Activated naive CD4-positive, alpha-beta T cell treated with Interleukin-2 at 50 U/mL for 16 hours (primary cell): ENCODE data around the gene NEURL1.
A peak's percentile ranks its signal among the peaks of the same experiment; 100 is the strongest.
"Not testable (repeated sequence)": the region's sequence is repeated elsewhere in the genome, so short reads cannot be mapped to it uniquely, and the experiment has no call there.

Experiments
- DNase-seq: peaks from one replicate; pipeline ENCODE4 v3.0.0-alpha.2; 2020

The NEURL1 gene

DNA sequence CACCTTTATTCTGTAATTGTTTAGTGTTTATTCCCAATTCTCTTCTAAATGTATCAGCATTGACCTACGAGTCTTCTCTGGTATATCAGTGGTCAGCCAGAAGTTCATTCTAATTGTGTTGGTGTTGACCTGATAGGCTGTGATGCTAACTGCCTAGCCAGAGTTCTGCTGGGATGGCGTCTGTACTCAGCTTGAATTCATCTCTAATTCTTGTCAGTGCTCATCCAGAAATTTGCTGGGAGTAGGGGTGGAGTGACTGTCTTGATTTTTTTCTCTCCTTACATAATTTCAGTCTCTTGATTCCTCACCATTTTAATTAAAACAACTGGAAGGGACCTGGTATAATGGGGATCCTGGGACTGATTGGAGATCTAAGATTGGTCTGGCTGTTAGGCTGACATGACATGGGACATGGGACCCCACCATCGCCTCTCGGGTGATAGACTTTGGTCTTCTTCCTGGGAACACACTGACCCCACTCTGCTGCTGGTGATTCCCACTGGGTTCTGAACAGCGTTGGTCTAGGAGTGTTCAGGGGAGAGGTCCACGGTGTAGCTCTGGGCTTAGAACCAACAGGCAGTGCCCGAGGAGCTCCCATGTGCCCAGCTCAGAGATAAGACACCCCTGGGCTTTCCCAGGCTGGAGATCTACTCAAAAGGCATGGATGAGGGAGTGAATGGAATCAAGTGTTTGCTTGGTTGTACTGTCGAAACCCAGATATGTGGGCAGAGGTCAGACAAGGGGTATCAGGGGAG, 3.8 kb downstream of the NEURL1 start:
- no peak for DNase-seq

DNA sequence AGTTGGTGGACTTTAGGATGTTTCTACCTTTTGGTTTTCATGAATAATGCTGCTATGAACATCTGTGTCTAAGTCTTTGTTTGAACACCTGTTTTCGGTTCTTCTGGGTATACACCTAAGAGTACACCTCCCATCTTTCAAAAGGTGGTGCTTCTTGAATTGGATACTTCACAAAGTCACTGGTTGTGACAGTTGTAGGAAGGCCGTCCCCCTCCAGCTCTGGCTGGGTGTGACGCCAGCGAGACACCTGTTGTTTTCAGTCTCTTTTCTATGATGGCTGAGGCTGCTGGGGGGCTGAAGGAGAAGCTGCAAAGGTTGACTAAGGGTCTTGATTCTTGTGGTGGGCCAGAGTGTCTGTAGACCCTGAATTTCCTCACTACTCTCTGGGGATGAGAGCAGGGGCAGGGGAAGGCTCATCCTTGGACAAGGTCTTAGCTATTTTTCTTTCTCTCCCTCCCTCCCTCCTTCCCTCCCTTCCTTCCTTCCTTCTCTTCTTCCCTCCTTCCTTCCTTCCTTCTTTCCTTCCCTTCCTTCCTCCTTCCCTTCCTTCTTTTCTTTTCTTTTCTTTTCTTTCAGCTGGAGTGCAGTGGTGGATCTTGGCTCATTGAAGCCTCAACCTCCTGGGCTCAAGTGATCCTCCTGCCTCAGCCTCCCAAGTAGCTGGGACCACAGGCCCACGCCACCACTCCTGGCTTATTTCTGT, 5.6 kb downstream of the NEURL1 start:
- no peak for DNase-seq

DNA sequence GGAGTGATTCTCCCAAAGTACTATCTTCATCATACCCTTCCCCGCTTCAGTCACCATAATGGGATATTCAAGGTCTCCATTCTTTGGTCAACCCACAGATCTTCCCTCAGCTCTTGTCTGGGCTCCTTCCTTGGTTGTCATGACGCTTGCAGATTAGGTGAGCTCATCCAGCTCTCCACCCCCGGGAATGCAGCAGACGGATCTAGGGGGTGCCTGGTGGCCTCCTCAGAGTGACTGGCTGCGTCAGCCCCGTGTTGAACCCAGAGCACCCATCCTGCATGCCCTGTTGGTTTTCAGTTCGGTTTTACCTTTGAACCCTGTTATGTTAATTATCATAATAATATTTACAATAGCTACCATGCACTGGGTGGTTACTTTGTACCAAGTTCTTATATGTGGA, 6.4 kb downstream of the NEURL1 start:
- DNase-seq = no peak

DNA sequence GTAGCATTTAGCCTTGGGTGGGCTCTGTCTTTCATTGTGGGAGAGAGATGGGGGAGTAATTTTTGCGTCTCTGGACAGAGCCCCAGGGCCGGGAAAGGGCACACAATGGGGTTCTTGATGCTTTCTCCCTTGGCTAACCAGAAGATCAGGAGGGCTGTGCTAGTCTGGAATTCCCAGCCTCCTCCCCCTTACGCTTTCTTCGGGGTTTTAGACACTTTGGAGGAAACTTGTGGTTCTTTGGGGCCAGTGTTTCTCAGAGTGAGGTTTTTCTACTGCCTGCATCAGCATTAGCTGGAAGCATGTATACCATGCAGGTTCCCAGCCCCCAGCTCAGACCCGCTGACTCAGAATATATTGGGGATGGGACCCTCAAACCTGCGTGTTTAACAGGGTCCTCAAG, 7.0 kb downstream of the NEURL1 start:
- DNase-seq = no peak

DNA sequence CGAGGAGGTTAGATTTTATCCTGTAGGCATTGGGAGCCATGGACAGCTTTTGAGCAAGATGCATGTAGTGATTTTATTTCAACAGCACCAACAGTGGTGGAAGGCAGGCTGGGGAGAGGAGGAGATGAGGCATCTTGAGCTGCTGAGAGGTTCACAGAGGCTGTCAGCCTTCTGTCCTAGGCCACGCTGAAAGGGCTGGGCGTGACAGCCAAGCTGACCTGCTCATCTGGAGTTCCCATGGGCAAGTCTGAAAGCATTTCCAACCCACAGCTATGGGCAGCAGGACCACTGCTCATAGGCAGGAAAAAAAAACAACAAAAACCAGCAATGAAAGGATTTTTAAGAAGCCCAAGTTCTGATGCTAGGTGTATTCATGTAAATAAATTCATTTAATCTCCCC, 7.7 kb downstream of the NEURL1 start:
- DNase-seq = no peak

DNA sequence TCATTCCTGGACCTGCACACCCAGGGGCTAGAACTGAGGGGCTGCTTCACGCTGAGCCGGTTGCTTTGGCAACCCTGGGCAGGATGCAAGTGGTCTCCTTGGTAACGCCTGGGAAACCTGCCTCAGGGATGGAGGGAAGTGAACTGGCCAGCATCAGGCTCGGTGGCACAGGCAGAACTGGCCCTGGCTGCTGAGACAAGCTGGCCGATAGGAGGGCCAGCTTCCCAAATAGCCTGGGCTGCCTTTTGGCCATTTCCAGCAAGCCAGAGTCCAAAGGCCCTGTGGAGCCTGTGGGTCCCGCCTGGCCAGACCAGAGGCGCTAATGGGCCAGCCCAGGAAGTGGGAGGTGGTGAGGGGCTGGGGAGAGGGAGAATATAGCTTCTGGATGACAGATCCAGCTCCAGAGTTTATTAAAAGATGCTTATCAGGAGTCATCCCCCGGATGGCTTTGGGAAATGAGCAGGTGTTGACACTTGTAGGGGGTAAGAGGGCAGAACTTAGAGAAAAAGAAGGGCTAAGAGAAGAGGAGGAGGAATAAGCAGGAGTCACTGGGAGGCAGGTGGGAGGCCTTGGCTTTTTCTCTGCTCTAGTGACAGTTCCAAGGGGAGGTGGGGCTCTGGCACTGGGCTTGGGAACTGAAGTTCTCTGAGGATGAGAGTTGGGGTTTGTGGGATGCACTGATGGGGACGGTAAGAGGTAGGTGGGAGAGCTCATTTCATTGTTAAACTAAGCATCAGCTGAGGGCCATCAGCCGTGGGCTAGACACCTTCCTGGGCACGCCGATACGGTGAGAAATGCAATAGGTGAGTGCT, 9.6 kb downstream of the NEURL1 start:
- no peak for DNase-seq

DNA sequence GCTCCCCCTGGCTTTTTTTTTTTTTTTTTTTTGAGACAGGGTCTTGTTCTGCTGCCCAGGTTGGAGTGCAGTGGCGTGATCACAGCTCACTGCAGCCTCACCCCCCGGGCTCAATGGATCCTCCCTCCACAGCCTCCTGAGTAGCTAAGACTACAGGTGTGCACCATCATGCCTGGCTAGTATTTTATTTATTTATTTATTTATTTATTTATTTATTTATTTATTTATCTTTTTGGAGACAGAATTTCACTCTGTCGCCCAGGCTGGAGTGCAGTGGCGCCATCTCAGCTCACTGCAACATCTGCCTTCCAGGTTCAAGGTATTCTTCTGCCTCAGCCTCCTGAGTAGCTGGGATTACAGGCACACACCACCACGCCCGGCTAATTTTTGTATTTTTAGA, 10.3 kb downstream of the NEURL1 start:
- not testable (repeated sequence) for DNase-seq

DNA sequence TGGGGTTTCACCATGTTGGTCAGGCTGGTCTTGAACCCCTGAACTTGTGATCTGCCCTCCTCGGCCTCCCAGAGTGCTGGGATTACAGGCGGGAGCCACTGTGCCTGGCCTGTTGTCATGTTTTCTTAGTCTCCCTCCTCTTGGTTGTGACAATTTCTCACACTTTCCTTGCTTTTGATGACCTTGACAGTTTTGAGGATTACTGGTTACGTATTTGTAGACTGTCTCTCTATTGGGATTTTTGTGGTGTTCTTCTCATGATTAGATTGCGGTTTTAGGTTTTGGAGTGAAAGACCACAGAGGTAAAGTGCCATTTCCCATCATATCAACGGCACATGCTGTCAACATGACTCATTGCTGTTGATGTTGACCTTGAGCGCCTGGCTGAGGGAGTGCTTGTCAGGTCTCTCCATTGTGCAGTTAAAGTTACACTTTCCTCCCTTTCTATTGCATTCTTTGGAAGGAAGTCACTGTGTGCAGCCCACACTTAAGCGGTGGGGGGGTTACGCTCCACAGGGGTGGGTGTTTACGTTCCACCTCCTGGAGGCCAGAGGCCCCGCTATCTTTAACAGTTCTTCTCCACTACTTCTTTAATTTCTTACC, 10.8 kb downstream of the NEURL1 start:
- peak; percentile 53 for DNase-seq

DNA sequence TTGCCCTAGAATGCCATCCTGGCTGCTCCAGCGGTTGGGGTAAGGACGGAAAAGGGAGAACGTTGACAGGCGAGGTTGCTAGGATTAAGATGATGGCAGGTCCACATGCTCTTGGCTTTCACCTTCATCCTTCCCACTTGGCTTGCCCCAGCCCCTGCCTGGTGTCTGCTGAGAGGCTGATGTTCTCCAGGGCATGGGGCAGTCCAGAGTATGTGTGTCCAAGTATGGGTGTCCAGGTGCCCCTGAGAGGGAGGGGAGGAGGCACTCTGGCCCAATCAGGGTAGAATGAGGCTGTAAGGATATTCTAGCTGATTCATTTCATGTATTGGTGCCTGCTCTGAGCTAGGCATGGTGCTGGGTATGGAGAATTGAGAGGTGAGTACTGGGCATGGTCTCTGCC, 12.6 kb downstream of the NEURL1 start:
- DNase-seq = no peak

DNA sequence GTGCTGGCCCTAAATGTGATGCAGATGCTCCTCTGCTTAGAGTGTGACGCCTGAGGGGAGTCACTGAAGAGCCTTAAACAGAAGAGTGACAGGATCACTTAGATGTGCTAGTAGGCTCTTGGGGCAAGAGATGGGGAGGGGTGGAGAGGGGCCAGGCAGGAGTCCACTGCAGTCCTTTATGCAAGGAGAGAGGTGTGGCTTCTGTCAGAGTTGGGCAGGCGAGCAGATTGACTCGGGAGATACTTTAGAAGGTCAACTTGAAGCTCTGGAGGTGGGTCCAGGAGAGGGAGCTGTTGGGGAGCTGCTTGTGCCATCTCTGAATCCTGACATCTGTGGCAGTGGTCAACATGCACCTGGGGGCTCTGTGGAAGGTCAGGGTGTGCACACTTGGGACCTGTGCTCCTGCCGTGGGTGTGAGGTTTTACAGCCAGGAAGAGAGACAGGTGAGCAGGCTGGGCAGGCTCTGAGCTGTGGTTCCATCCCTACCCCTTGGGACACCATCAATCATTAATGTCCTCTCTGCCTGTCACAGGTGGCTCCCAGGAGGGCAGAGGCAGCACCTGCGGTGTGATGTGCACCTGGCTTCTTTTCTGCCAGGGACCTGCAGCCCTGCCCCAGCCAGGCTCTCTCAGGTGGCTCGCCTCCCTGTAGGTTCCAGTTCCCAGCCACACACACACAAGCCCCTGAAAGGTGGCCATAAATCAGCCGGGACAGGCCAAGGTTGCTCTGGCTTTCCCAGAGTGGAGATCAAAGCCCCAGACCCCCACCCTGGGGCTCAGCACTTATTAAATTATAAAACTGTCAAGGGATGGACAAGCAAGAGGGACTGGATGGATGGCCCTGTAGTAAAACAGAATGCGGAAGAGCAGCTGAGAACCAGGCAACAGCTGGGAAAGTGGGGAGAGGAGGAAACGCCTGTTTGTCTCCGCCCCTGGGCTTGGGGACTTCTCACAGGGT, 14.0 kb downstream of the NEURL1 start:
- DNase-seq = no peak

DNA sequence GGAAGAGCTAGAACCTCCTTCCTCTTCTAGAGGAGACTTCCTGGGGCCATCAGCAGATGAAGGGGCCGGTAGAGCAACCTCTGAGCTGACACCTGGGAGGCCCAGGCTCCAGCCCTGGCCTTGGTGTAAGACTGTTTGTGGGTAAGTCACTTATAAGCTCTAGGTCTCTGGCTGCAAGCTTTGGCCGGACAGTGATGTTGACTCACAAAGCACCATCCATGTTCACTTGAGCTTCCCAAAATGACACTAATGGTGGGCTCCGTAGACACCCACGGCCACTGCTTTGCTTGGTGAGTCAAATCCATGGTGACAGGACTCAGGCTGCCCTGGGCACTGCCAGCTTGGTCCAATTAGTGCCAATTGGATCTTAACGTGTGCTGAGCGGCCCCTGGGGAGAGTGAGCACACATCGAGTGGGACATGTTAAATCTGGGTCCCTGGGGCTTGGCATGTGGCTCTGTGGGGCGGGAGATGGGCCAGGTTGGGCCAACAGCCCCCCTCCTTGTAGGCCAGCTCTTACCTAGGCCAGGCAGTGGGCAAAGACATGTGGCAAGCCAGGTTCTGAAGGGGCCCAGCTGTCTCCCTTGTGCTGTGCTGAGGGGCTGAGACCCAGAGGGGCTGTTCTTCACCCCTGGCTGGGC, 16.7 kb downstream of the NEURL1 start:
- no peak for DNase-seq

DNA sequence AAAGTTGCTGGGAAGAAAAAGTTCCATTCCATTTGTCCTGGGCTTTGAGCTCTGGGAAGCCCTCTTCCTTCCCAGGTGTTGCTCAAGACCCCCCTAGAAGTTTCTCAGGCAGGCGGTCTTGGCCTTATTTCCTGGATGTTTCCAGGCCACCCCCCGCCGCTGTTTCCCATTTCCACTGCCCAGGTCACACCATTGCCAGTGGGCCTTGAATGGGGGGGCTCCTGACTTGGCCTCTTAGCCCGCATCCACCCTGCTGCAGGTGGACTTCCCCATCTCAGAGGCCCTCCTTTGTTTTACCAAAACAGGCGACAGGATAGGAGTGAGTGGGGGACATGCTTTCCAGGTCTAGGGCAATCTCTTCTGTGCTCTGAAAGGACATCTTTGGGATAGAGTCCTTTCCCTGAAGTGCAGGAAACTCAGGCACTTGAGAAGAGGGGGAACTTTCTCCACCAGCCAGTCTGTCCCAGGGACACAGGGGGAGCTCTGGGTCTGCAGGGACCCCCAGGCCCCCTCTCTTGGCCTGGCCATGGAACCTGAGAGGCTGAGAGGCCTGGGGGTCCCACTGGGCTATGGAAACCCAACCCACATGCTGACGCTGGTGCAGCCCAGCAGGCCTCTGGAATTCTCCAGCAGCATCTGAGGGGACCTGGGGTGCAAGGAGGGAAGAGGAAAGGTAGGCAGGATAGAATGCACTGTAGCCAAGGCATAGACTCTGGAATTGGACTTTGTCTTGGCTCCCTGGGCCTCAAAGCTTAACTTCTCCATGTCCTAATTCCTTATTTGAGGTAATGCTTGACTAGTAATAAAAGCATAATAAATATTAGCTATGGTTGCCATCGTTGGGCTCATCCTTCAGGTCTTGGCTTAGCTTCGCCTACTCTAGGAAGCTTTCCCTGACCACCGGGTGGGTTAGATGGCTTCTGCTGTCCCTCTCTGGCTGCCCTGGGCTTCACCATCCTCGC, 17.6 kb downstream of the NEURL1 start:
- DNase-seq = no peak

DNA sequence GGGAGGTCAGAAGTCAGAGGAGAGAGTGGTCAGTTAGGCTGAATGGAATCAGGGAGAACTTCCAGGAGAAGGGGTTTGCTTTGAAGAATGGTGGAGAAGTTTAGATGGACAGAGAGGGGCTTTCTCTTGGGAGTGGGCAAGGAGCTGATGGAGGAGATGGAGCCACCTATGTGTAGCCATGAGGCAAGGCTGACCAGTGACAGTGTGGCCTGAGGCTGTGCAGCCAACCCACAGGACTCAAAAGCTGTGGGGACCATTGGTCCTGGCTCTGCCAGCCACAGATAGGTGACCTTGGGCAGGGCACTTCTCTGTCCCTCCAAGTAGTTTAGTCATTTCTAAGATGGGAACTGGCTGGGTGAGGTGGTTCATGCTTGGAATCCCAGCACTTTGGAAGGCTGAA, 18.7 kb downstream of the NEURL1 start:
- DNase-seq = no peak

DNA sequence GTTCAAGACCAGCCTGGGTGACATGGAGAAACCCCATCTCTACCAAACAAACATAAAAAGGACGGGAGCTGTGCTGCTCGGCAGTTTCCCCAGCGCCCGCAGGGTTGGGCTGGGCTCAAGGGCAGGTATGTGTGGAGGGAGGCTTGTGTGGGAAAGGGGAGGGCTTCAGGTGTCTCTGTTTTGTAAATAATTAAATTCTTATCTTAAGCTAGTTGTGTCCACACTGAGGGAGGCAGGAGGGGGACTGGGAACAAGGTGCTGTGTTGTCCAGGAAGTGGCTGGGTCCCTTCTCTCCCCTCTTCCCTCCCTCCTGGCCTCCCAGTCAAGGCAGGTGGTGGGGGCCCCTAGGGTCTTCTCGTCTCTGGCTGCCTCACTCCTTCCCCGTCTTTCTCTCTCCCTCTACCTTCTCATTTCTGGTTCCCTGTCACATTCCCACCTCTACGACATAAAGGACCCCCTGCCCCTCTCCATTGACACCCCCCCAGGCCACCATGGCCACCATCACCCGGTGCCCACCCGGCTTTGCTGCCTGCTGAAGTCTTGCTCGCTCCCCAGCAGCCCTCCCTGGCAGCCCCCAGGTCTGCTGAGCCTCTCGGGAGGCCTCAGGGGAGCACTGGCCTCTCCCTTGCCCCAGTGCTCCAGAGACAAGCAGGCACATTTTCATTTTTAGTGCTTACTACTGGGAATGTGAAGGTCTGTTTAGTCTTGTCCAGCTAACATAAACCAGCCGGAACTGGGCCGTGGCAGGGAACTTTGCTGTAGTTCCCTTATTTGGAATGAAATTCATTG, 19.3 kb downstream of the NEURL1 start:
- DNase-seq = no peak

DNA sequence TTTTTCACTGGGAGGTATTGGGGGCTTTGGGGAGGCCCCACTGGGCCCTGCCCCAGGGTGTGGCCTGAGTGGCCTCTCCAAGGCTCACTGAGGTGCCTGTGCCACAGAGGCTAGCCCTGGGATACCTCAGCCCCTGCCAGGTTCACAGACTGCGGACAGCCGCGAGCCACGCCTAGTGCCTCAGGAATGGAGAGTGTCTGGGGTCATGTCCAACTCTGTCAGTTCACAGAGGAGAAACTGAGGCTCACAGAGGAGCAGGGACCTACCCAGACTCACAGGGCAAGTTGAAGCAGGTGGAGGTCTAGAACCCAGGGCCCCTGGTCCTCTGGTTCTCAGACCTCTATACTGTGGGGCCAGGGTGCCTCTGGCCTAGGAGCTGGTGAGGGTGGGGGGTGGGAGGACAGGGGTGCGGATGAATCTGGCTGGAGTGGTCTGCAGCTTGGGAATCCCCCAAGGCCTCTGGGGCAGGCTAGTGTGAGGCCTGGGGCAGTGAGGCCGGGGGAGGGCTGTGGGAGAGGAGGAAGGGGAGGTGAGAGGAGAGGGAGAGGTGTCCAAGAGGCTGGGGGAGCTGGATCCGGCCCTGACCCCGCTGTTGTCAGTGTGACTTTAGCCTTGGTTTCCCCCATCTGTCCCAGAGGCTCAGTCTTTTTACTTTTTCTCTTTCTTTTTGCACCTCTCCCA, 20.0 kb downstream of the NEURL1 start:
- DNase-seq = no peak

DNA sequence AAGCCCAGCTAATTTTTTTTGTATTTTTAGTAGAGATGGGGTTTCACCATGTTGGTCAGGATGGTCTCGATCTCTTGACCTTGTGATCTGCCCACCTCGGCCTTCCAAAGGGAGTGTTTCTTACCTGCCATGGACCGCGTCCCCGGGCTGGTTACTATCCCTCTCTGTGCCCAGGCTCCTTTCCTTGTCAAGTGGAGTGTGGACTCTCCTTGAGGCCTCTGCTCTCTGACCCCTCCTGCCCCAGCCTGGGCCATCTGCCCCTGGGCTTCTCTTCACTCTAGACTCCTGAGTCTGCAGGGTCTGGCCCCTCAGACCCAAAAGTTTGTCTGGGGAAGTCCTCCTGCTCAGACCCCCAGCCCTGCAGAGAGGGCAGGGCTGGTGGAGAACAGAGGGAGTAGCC, 20.7 kb downstream of the NEURL1 start:
- DNase-seq = no peak

DNA sequence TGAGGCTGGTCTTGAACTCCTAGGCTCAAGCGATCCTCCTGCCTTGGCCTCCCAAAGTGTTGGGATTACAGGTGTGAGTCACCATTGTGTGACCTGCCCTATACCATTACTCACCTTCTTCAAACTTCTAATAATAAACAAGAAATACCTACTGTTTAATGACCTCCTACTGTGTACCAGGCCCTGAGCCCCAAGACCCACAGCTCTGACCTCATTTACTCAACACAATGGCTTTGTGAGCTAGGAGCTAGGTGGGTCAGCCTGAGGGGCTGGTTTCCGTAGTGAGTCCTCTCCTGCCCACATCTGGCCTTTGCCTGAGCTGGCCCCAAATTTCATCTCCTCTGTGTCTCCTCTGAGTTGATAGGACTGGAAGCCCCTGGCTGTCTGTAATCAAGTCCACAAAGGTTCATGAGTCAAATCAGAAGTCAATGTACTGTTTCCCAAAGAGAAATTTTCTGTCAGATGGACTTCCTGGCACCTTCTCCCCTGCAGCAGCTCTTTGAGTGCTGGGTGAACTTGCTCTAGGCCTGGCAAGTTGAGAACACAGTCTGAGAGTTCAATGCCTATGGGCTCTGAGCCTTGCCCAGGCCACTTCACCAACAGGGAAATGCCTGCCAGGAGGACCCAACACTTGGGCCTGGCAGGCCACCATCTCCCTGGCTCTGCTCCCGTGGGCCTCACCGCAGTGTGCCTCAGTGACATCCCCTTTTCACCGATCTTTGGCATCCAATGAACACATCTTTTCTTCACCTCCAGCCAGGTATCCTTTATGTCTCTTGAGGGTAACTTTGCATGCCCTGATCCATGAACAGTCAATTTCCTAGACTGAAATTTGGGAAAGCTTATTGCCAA, 24.0 kb downstream of the NEURL1 start:
- no peak for DNase-seq

DNA sequence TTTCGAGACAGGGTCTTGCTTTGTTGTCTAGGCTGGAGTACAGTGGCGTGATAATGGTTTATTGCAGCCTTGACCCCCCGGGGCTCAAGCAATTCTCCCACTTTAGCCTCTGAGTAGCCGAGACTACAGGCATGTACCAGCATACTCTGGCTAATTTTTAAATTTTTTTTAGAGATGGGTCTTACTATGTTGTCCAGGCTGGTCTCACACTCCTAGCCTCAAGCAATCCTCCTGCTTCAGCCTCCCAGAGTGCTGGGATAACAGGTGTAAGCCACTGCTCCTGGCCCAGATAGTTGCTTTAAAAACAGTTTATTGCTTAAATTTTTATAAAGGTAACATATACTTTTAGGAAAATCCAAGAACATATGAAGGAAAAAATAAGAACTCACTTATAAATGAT, 26.3 kb downstream of the NEURL1 start:
- no peak for DNase-seq
